Effector memory CD4-positive, alpha-beta T cell (primary cell): ENCODE data around the gene IL15.
A peak's percentile ranks its signal among the peaks of the same experiment; 100 is the strongest.
"Not testable (repeated sequence)": the region's sequence is repeated elsewhere in the genome, so short reads cannot be mapped to it uniquely, and the experiment has no call there.

ENCODE experiments used
- DNase-seq, 3 donors: peaks; one replicate each; pipeline ENCODE4 v3.0.0-alpha.2; 2020
- H3K27ac ChIP-seq: 2 replicates; pipeline ENCODE4 v1.7.0; 2013; ENCODE audit warnings: mild to moderate bottlenecking, low read length, moderate library complexity; ENCODE audit not compliant: insufficient read depth, poor library complexity, severe bottlenecking
- H3K27me3 ChIP-seq: replicated peaks from 2 replicates; pipeline ENCODE4 v1.7.0; 2013; ENCODE audit warnings: mild to moderate bottlenecking, low read length; ENCODE audit not compliant: insufficient read depth, control insufficient read depth, poor library complexity, severe bottlenecking
- H3K36me3 ChIP-seq: 2 replicates; pipeline ENCODE4 v1.7.0; 2013; ENCODE audit warnings: mild to moderate bottlenecking, low read length, moderate library complexity; ENCODE audit not compliant: control insufficient read depth, insufficient read depth
- H3K4me1 ChIP-seq: 2 replicates; pipeline ENCODE4 v1.7.0; 2013; ENCODE audit warnings: low read length, mild to moderate bottlenecking; ENCODE audit not compliant: control insufficient read depth, insufficient read depth, poor library complexity, severe bottlenecking
- H3K4me3 ChIP-seq: 2 replicates; pipeline ENCODE4 v1.7.0; 2013; ENCODE audit warnings: low read length, low read depth, mild to moderate bottlenecking; ENCODE audit not compliant: insufficient read depth, poor library complexity, severe bottlenecking
- H3K9me3 ChIP-seq: 2 replicates; pipeline ENCODE4 v1.7.0; 2013; ENCODE audit warnings: mild to moderate bottlenecking, low read length, moderate library complexity; ENCODE audit not compliant: control insufficient read depth
- total RNA-seq, 3 donors: gene quantifications; one replicate each; lab custom pipeline; 2026; lab: John Stamatoyannopoulos, UW

Gene IL15, protein sequence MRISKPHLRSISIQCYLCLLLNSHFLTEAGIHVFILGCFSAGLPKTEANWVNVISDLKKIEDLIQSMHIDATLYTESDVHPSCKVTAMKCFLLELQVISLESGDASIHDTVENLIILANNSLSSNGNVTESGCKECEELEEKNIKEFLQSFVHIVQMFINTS
- 4.5 to 10.0 (median 6.4) reads per million in 3 donors for total RNA-seq

DNA sequence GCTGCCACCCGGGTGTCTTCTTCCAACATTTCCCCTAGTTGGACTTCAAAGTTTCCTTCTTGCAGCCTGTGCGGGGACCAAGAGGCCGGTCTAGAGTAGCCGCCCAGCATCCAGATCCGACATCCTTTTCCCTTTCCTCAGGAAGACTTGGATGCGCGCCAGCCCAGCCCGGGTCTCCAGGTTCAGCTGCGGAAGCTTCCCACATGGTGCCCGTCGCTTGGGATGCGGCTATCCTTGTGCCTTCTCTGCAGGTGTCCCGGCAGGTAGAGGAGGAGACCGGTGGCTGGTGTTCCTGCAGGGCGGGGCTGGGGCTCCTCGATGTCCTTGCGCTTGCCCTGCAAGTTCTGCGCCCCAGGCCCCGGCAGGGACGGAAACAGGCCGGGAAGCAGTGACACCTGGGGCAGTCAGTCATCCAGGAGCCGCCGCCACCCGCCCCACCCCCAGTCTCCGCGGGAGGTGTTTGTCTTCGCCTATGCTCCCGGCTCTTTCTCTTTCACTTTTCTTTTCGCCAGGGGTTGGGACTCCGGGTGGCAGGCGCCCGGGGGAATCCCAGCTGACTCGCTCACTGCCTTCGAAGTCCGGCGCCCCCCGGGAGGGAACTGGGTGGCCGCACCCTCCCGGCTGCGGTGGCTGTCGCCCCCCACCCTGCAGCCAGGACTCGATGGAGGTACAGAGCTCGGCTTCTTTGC is at the start of gene IL15:
IL15 (plus strand) TSS at position 502 of the 689 bp plus-strand sequence. CDS start 82,882 bp downstream, outside the sequence.
- Histone ChIP-seq H3K27ac (peak within 1 kb of the TSS; percentile 57), H3K36me3 (no peaks in the 10 kb centered on the region), H3K27me3 (no peaks in the 10 kb centered on the region), H3K9me3 (no peaks in the 10 kb centered on the region), H3K4me3 (peak within 1 kb of the TSS; percentile 98), H3K4me1 (peaks cover 3% of the 10 kb centered on the region)
- peak; percentile 55 to 61 (median 58) for DNase-seq

DNA sequence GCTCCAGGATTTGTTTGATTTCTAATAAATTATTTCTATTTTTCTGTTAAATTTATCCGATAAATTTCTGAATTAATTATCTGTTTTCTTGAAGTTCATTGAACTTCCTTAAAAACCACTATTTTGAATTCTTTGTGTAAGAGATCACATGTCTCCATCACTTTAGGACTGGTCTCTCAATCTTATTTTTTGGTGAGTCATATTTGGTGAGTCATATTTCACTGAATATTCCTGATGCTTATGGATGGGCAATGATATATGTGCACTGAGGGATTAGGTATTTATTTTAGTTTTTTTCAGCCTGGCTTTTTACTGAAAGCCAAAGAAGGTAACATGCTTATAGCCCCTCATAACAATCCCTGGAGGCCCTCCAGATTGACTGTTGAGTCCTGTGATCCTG is 48.5 kb upstream of the IL15 start:
- DNase-seq, result no peak
- H3K4me1 ChIP-seq, result no peaks in the 10 kb centered on the region

DNA sequence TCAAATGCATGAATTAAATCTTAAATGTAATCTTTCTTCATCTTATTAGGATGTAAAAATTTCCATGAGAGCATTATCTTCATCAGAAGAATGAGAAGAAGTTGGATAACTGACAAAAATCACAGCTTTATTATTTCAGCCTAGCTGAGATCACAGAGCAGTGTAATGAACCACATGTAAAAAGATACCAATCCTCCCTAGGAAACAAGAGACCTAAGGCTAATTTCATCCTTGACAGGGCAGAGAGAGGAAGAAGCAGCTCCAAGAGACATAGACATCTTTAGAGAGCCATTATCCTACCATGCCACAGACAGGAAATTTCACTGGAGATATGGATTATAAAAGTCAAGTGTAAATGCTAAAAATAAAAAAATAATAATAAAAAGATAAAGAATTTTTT is 40.9 kb upstream of the IL15 start:
- H3K27me3 ChIP-seq, result no peaks in the 10 kb centered on the region
- no peak overlapping the region for H3K4me3 ChIP-seq
- H3K4me1 ChIP-seq, result no peaks in the 10 kb centered on the region

More for the DNA sequence above, 48.5 kb upstream of the IL15 start:
- Histone ChIP-seq H3K27ac (no peak overlapping the region), H3K36me3 (no peaks in the 10 kb centered on the region), H3K4me3 (no peak overlapping the region), H3K9me3 (no peaks in the 10 kb centered on the region), H3K27me3 (no peaks in the 10 kb centered on the region)

DNA sequence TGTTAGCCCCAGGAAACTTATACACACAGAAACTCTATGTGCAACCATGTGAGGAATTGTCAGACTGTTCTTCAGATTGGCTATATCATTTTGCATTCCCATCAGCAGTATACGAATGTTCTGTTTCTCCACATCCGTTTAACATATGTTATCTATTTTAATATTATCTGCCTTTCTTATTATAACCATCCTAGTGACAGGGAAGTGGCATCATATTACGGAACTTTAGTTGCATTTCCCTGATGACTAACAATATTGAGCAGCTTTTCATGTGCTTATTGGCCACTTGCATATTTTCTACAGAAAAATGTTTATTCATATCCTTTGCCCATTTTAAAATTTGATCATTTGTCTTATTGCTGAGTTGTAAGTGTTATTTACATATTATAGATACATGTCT is 36.5 kb upstream of the IL15 start:
- Histone ChIP-seq H3K9me3 (no peaks in the 10 kb centered on the region), H3K36me3 (no peaks in the 10 kb centered on the region), H3K27ac (no peak overlapping the region), H3K27me3 (no peaks in the 10 kb centered on the region), H3K4me1 (no peaks in the 10 kb centered on the region), H3K4me3 (no peak overlapping the region)
- no peak for DNase-seq

More for the DNA sequence above, 40.9 kb upstream of the IL15 start:
- Histone ChIP-seq H3K36me3 (no peaks in the 10 kb centered on the region), H3K9me3 (no peaks in the 10 kb centered on the region), H3K27ac (no peak overlapping the region)
- DNase-seq, result no peak

DNA sequence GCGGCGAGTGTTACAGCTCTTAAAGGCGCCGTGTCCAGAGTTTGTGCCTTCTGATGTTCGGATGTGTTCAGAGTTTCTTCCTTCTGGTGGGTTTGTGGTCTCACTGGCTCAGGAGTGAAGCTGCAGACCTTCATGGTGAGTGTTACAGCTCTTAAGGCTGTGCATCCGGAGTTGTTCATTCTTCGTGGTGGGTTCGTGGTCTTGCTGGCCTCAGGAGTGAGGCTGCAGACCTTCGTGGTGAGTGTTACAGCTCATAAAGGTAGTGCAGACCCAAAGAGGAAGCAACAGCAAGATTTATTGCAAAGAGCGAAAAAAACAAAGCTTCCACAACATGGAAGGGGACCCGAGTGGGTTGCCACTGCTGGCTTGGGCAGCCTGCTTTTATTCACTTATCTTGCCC is 31.7 kb upstream of the IL15 start:
- DNase-seq, H3K27me3 ChIP-seq, H3K36me3 ChIP-seq, H3K9me3 ChIP-seq, H3K27ac ChIP-seq, H3K4me3 ChIP-seq, H3K4me1 ChIP-seq: not testable (repeated sequence)

DNA sequence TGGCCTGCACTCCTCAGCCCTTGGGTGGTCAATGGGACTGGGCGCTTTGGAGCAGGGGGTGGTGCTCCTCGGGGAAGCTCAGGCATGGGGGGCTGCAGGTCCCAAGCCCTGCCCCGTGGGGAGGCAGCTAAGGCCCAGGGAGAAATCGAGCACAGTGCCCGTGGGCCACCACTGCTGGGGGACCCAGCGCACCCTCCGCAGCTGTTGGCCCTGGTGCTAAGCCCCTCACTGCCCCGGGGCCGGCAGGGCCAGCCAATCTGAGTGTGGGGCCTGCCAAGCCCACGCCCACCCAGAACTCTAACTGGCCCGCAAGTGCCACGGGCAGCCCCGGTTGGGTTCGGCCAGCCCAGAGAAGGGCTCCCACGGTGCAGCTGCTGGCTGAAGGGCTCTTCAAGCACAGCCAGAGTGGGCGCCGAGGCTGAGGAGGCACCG is 30.9 kb upstream of the IL15 start:
- no peak for DNase-seq
- no peaks in the 10 kb centered on the region for H3K36me3 ChIP-seq
- no peaks in the 10 kb centered on the region for H3K27me3 ChIP-seq
- H3K9me3 ChIP-seq, result no peaks in the 10 kb centered on the region
- no peak overlapping the region for H3K4me3 ChIP-seq
- no peaks in the 10 kb centered on the region for H3K4me1 ChIP-seq
- H3K27ac ChIP-seq, result no peak overlapping the region

DNA sequence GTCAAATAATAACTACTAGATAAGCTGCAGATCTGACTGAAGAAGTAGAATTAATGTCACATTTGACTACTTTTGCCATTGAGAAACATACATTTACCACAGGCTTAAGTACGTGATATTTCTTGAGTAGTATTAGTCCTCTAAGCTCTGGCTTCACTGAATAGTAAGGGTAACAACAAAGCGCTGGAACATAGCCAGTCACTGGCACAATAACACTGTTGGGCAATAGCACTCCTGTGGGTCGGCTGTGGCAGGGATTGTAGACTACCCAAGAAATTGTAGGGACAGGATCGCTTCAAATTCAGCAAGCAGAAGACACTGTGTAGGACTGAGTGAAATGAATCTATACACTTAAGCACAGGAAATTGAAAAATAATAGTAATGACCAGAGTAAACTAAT is 27.1 kb upstream of the IL15 start:
- no peaks in the 10 kb centered on the region for H3K36me3 ChIP-seq
- no peak for DNase-seq
- H3K4me3 ChIP-seq, result no peak overlapping the region
- H3K27ac ChIP-seq, result no peak overlapping the region
- H3K27me3 ChIP-seq, result no peaks in the 10 kb centered on the region
- no peaks in the 10 kb centered on the region for H3K9me3 ChIP-seq
- no peaks in the 10 kb centered on the region for H3K4me1 ChIP-seq

DNA sequence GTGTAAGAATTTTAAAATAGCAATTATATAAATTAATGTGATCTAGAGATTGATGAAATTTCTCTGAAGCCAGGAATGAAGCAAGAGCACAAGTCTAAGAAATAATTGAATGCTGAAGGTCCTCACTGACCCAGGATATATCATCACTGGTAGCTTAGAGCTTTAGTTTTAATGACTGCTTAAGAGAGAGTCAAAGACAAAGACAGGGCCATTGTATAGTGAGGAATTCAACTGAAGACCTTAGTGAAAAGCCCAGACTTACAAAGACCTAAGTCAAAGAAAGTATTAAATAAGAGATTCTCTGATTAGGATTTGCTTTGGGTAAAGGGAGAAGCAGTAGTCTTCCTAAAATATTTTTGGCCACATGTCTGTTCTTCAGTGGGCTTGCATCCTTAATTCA is 26.0 kb upstream of the IL15 start:
- H3K9me3 ChIP-seq, result no peaks in the 10 kb centered on the region
- no peaks in the 10 kb centered on the region for H3K4me1 ChIP-seq
- DNase-seq, result no peak
- no peak overlapping the region for H3K4me3 ChIP-seq
- no peaks in the 10 kb centered on the region for H3K27me3 ChIP-seq
- H3K36me3 ChIP-seq, result no peaks in the 10 kb centered on the region
- no peak overlapping the region for H3K27ac ChIP-seq

DNA sequence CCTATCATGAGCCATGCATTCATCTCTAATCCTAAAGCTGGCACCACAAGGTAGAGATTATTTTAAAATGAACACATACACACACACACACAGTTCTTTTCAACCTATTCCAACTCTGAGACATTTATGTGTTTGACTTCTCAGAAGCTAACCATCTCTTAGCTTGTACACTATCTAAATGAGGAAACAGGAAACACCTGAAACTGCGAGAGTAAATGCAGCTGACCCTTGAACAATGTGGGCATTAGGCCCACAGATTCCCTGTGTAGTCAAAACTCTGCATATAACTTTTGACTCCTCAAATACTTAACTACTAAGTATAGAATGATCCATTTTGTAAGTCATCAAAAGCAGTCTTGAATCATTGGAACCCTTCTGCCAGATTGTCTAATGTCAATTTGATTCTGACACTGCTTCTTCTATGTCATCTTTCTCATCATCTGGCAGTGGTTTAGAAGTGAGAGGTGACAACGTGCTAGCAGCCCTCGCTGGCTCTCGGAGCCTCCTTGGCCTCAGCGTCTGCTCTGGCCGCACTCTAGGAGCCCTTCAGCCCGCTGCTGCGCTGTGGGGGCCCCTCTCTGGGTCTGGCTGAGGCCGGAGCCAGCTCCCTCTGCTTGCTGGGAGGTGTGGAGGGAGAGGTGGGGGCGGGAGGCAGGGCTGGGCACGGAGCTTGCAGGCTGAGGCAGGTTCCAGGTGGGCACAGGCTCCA is 21.4 kb upstream of the IL15 start:
- no peak overlapping the region for H3K27ac ChIP-seq
- H3K4me1 ChIP-seq, result no peaks in the 10 kb centered on the region
- no peak overlapping the region for H3K4me3 ChIP-seq
- DNase-seq, result no peak
- H3K9me3 ChIP-seq, result no peaks in the 10 kb centered on the region
- no peaks in the 10 kb centered on the region for H3K27me3 ChIP-seq
- H3K36me3 ChIP-seq, result no peaks in the 10 kb centered on the region

DNA sequence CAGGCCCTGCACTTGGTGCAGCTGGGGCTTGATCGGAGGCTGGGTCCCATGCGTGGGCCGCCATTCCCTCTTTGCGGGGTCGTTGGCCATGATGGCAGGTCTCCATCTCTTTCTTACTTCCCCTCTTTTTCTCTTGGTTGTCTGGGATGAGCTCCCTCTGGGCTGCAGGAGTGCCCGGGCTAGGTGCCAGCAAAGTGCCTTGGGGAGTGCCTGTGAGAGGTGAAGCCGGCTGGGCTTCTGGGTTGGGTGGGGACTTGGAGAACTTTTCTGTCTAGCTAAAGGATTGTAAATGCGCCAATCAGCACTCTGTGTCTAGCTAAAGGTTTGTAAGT is 20.8 kb upstream of the IL15 start:
- H3K9me3 ChIP-seq, DNase-seq, H3K4me3 ChIP-seq, H3K4me1 ChIP-seq, H3K36me3 ChIP-seq, H3K27ac ChIP-seq, H3K27me3 ChIP-seq: not testable (repeated sequence)
